SK-N-SH (cell line): ENCODE results near the gene EFCAB7. TPM values are rescaled to one million over a fixed set of nuclear protein-coding genes. Genes with fewer than 3 reads are reported as not detected.

Experiments used
- CTCF ChIA-PET: fragments of 300-600, 350-600 bp; formaldehyde crosslinking; extraction: SDS; loops from one replicate; lab custom pipeline; 2021; lab: Yijun Ruan, JAX
- POLR2A ChIA-PET: fragments of 350-600 bp; sonication (Branson Sonifier 250); formaldehyde crosslinking; extraction: SDS; loops from one replicate; lab custom pipeline; 2020; ENCODE audit warnings: antibody characterized with exemption, inconsistent platforms; lab: Yijun Ruan, JAX
- DNase-seq: peaks from one replicate; pipeline ENCODE4 v3.0.0; 2012
- H2AFZ ChIP-seq: fragments of 200-600 bp; sonication (generic); 2 replicates; pipeline ENCODE4 v1.8.1; 2016; ENCODE audit warnings: antibody characterized with exemption, mild to moderate bottlenecking, low read depth
- H3F3A ChIP-seq: fragments of 200-600 bp; sonication (generic); replicated peaks from 2 replicates; pipeline ENCODE3; 2016; ENCODE audit warnings: antibody characterized with exemption, mild to moderate bottlenecking; ENCODE audit not compliant: insufficient read depth
- H3K27ac ChIP-seq, 2 experiments: fragments of 200-500 bp in 1 of 2; fragments of 200-600 bp in 1 of 2; sonication (Bioruptor generic) in 1 of 2; sonication (generic), shearing (Covaris generic) in 1 of 2; 2 replicates each; pipeline versions ENCODE4 v1.5.1 to v1.6.1; 2014 to 2016; ENCODE audit warnings: low read depth in 2 of 2, inconsistent platforms in 1 of 2, low read length in 1 of 2, mild to moderate bottlenecking in 1 of 2, mixed read lengths in 1 of 2
- H3K27me3 ChIP-seq: fragments of 200-600 bp; sonication (generic), shearing (Covaris generic); 2 replicates; pipeline ENCODE4 v1.6.1; 2016; ENCODE audit warnings: mixed run types; ENCODE audit not compliant: insufficient read depth
- H3K36me3 ChIP-seq, 2 experiments: fragments of 200-500 bp in 1 of 2; fragments of 200-600 bp in 1 of 2; sonication (Bioruptor generic) in 1 of 2; sonication (generic) in 1 of 2; replicated peaks in 1 of 2; 2 replicates each; pipeline versions ENCODE3 to v1.5.1; 2014 to 2016; ENCODE audit warnings: low read length in 1 of 2, mild to moderate bottlenecking in 1 of 2; ENCODE audit not compliant: insufficient read depth in 2 of 2, control insufficient read depth in 1 of 2
- H3K4me1 ChIP-seq, 2 experiments: fragments of 200-500 bp in 1 of 2; fragments of 200-600 bp in 1 of 2; sonication (Bioruptor generic) in 1 of 2; sonication (generic), shearing (Covaris generic) in 1 of 2; 2 replicates each; pipeline versions ENCODE4 v1.5.1 to v1.6.1; 2014 to 2016; ENCODE audit warnings: low read depth in 1 of 2, low read length in 1 of 2, mixed run types in 1 of 2; ENCODE audit not compliant: insufficient read depth in 2 of 2, control insufficient read depth in 1 of 2
- H3K4me2 ChIP-seq: fragments of 200-600 bp; sonication (generic), shearing (Covaris generic); 2 replicates; pipeline ENCODE4 v1.6.1; 2017; ENCODE audit warnings: mixed run types
- H3K4me3 ChIP-seq, 2 experiments: fragments of 200-500 bp in 1 of 2; fragments of 200-600 bp in 1 of 2; sonication (Bioruptor generic) in 1 of 2; sonication (generic), shearing (Covaris generic) in 1 of 2; 2 replicates each; pipeline versions ENCODE4 v1.5.1 to v1.8.1; 2014 to 2016; ENCODE audit warnings: low read depth in 2 of 2, inconsistent platforms in 1 of 2, low read length in 1 of 2, mild to moderate bottlenecking in 1 of 2, mixed read lengths in 1 of 2, moderate library complexity in 1 of 2
- H3K79me2 ChIP-seq: fragments of 200-600 bp; sonication (generic); 2 replicates; pipeline ENCODE4 v1.8.1; 2017; ENCODE audit warnings: mild to moderate bottlenecking; ENCODE audit not compliant: insufficient read depth
- H3K9ac ChIP-seq: fragments of 200-600 bp; sonication (generic); 2 replicates; pipeline ENCODE4 v1.6.1; 2017; ENCODE audit warnings: mixed run types
- H3K9me2 ChIP-seq: fragments of 200-600 bp; sonication (generic); 2 replicates; pipeline ENCODE4 v1.6.1; 2017; ENCODE audit warnings: mixed run types
- H3K9me3 ChIP-seq: fragments of 200-600 bp; sonication (generic); 2 replicates; pipeline ENCODE4 v1.6.1; 2017; ENCODE audit warnings: mixed run types, mild to moderate bottlenecking, moderate library complexity
- H4K20me1 ChIP-seq: fragments of 200-600 bp; sonication (generic); 2 replicates; pipeline ENCODE4 v1.6.1; 2017; ENCODE audit warnings: mild to moderate bottlenecking, mixed run types; ENCODE audit not compliant: insufficient read depth
- CTCF ChIP-seq: fragments of 200-600 bp; sonication (generic); IDR thresholded peaks from 2 replicates; pipeline ENCODE4 v1.6.1; 2017; ENCODE audit warnings: antibody characterized with exemption, mild to moderate bottlenecking, moderate library complexity
- ELF1 ChIP-seq: IDR thresholded peaks from 2 replicates; pipeline ENCODE4 v1.4.0; 2012
- EP300 ChIP-seq, 2 experiments: IDR thresholded peaks; 2 replicates each; pipeline versions ENCODE4 v1.4.0 to v1.6.1; 2012; ENCODE audit warnings: borderline replicate concordance in 1 of 2, low read depth in 1 of 2, low read length in 1 of 2
- FOSL2 ChIP-seq: IDR thresholded peaks from 2 replicates; pipeline ENCODE4 v1.4.0; 2012; ENCODE audit warnings: low read depth, mild to moderate bottlenecking, moderate library complexity, borderline replicate concordance
- FOXJ3 ChIP-seq: sonication (generic); formaldehyde crosslinking; IDR thresholded peaks from 2 replicates; pipeline ENCODE4 v1.5.1; 2020; ENCODE audit warnings: mild to moderate bottlenecking, missing genetic modification reagents
- FOXM1 ChIP-seq: IDR thresholded peaks from 2 replicates; pipeline ENCODE4 v1.4.0; 2012; ENCODE audit warnings: low read depth, mild to moderate bottlenecking
- GABPA ChIP-seq: IDR thresholded peaks from 2 replicates; pipeline ENCODE4 v1.4.0; 2012; ENCODE audit warnings: low read depth, mild to moderate bottlenecking
- GATA2 ChIP-seq: sonication (generic); formaldehyde crosslinking; IDR thresholded peaks from 2 replicates; pipeline ENCODE4 v1.5.0; 2020; ENCODE audit warnings: mild to moderate bottlenecking, missing genetic modification reagents
- IRF3 ChIP-seq: fragments of 150-350 bp; IDR thresholded peaks from 2 replicates; pipeline ENCODE4 v1.6.1; 2016; ENCODE audit warnings: mild to moderate bottlenecking, low read depth, low read length
- JUND ChIP-seq: IDR thresholded peaks from 2 replicates; pipeline ENCODE4 v1.4.0; 2012
- MAX ChIP-seq: IDR thresholded peaks from 2 replicates; pipeline ENCODE4 v1.4.0; 2012; ENCODE audit warnings: low read depth
- MXI1 ChIP-seq: IDR thresholded peaks from 2 replicates; pipeline ENCODE4 v1.6.1; 2012; ENCODE audit warnings: mild to moderate bottlenecking, low read depth, low read length, improper control_type of control experiment
- NFIC ChIP-seq: IDR thresholded peaks from 2 replicates; pipeline ENCODE4 v1.4.0; 2012; ENCODE audit warnings: borderline replicate concordance
- PBX3 ChIP-seq: IDR thresholded peaks from 2 replicates; pipeline ENCODE4; 2012
- POLR2AphosphoS5 ChIP-seq: IDR thresholded peaks from 2 replicates; pipeline ENCODE4 v1.6.1; 2012; ENCODE audit warnings: low read depth, low read length
- RAD21 ChIP-seq: IDR thresholded peaks from 2 replicates; pipeline ENCODE4 v1.6.1; 2012; ENCODE audit warnings: mild to moderate bottlenecking, low read length
- RFX5 ChIP-seq: IDR thresholded peaks from 2 replicates; pipeline ENCODE4 v1.6.1; 2012; ENCODE audit warnings: mild to moderate bottlenecking, improper control_type of control experiment, low read length
- SIN3A ChIP-seq: IDR thresholded peaks from 2 replicates; pipeline ENCODE4 v1.6.1; 2012; ENCODE audit warnings: low read depth, mild to moderate bottlenecking, low read length, moderate library complexity, borderline replicate concordance
- TAF1 ChIP-seq: IDR thresholded peaks from 2 replicates; pipeline ENCODE4 v1.6.1; 2012; ENCODE audit warnings: low read depth, mild to moderate bottlenecking, low read length, moderate library complexity, borderline replicate concordance
- TEAD4 ChIP-seq: IDR thresholded peaks from 2 replicates; pipeline ENCODE4 v1.4.0; 2012; ENCODE audit warnings: mild to moderate bottlenecking, borderline replicate concordance; ENCODE audit not compliant: insufficient read depth
- ZBTB33 ChIP-seq: IDR thresholded peaks from 2 replicates; pipeline ENCODE4 v1.4.0; 2012; ENCODE audit warnings: low read depth, borderline replicate concordance
- WGBS: methylation state at CpG from one replicate; pipeline ENCODE4 v1.1.6; 2017; ENCODE audit warnings: low lambda C conversion rate; 5-methylcytosine and 5-hydroxymethylcytosine counted together
- polyA plus RNA-seq, 3 experiments: library from polyadenylated mRNA; depleted of rRNA; stranded (reverse); fragments of >200 nt; gene quantifications; 2 replicates each; pipeline ENCODE4 v1.2.3, GENCODE V29; 2012

Gene EFCAB7
- polyA plus RNA-seq, 1 of the 3 experiments (the other 2 are of a cell fraction): 2.4 TPM

- POLR2A ChIA-PET: no interaction called here
- Histone ChIP-seq H3K27ac (no peak overlapping the region), H3K36me3 (peaks cover 0 to 5% of the 10 kb centered on the region in 2 experiments), H3K4me2 (no peak overlapping the region), H4K20me1 (peaks cover 3% of the 10 kb centered on the region; the same call in 1 of the 2 replicates), H3K79me2 (peaks cover 33% of the 10 kb centered on the region; the same call in 1 of the 2 replicates), H3K9ac (no peak overlapping the region), H3K27me3 (no peaks in the 10 kb centered on the region), H3K9me2 (no peaks in the 10 kb centered on the region), H3K4me3 (no peak overlapping the region), H2AFZ (no peak overlapping the region), H3K9me3 (no peaks in the 10 kb centered on the region), H3F3A (no peaks in the 10 kb centered on the region), H3K4me1 (peaks cover 0 to 7% of the 10 kb centered on the region in 2 experiments; a peak in 1 of 4 replicates)
- no peak for TF ChIP-seq TEAD4
- TF ChIP-seq MXI1: no peak
- TF ChIP-seq FOXJ3 (CRISPR knock-in tag): no peak
- TF ChIP-seq EP300 (IDR thresholded peaks at IDR 0.05; ENCODE audit: borderline replicate concordance in 1 of 2, low read depth in 1 of 2, low read length in 1 of 2): no peak
- no peak for TF ChIP-seq FOXM1
- TF ChIP-seq JUND: no peak
- CTCF ChIA-PET: no interaction called here
- DNase-seq: no peak
- 92% methylated on average over 5 of the region's 5 CpGs for WGBS
Observed at GRCh38 chr1:63599799-63600198, 76.5 kb downstream of the EFCAB7 start.

- Histone ChIP-seq H3K4me2 (no peak overlapping the region), H3K79me2 (peaks cover 29% of the 10 kb centered on the region; the same call in 1 of the 2 replicates), H2AFZ (no peak overlapping the region), H3K27me3 (no peaks in the 10 kb centered on the region), H3K27ac (no peak overlapping the region), H3K4me1 (peaks cover 0 to 7% of the 10 kb centered on the region in 2 experiments; a peak in 1 of 4 replicates), H3K36me3 (peaks cover 0 to 5% of the 10 kb centered on the region in 2 experiments), H3K4me3 (no peak overlapping the region), H3K9me3 (no peaks in the 10 kb centered on the region), H4K20me1 (peaks cover 3% of the 10 kb centered on the region; the same call in 1 of the 2 replicates), H3F3A (no peaks in the 10 kb centered on the region), H3K9me2 (no peaks in the 10 kb centered on the region), H3K9ac (no peak overlapping the region)
- TF ChIP-seq ZBTB33 (no peak), CTCF (no peak), GABPA (no peak), RAD21 (no peak), PBX3 (no peak), RFX5 (no peak), MAX (no peak), FOSL2 (no peak), SIN3A (no peak), ELF1 (no peak), POLR2AphosphoS5 (no peak), NFIC (no peak), TAF1 (no peak), EP300 (IDR thresholded peaks at IDR 0.05; ENCODE audit: borderline replicate concordance in 1 of 2, low read depth in 1 of 2, low read length in 1 of 2) (no peak), IRF3 (no peak), JUND (no peak), FOXJ3 (CRISPR knock-in tag) (no peak), GATA2 (CRISPR knock-in tag) (no peak)
- POLR2A ChIA-PET: no interaction called here
- CTCF ChIA-PET: no interaction called here
- no peak for DNase-seq
- 86% methylated on average over 5 of the region's 5 CpGs for WGBS
Observed at GRCh38 chr1:63600248-63600647, 76.9 kb downstream of the EFCAB7 start.
